ENCODE data around the gene QKI. TPM values are rescaled to one million over a fixed set of nuclear protein-coding genes. Genes with fewer than 3 reads are reported as not detected.

Gene QKI
- total and polyA plus RNA-seq, 2 donors (not counting 1 experiment from before 2014, with no cell fraction given), result 129 to 224 TPM

DNA sequence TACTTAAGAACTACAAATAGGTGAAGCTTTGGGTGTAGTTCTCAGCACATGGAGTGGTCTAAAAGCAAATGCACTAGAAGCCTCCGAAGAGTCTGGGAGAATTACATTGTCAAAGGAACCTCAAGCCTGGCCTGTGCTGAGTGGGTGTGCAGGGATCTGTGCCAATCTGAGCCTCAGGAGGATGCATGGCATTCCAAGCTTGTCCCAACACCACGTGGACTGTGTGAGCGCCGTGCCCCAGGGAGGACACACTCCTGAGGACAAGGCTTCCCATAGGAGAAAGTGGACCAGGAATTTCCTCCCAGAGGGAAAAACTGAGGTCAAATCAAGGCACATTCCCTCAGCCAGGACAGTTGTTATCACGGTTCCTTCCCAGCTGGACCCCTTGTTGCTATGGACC is 185.8 kb downstream of the QKI start:
- H4K20me1 ChIP-seq (ENCODE audit: control insufficient read depth, extremely low read depth, insufficient read depth, low read length), result no peaks in the 10 kb centered on the region
- no peak overlapping the region for H3K27ac ChIP-seq (ENCODE audit: insufficient read depth, low read length)
- no peaks in the 10 kb centered on the region for H3K79me2 ChIP-seq (ENCODE audit: control insufficient read depth, insufficient read depth, low read length)
- H3K36me3 ChIP-seq (ENCODE audit: control insufficient read depth, insufficient read depth, low read length), result no peaks in the 10 kb centered on the region
- no peak overlapping the region for H2AFZ ChIP-seq (ENCODE audit: low read length)
- no peak overlapping the region for H3K9ac ChIP-seq (ENCODE audit: insufficient read depth, low read length)
- H3K4me1 ChIP-seq (ENCODE audit: control insufficient read depth, extremely low read depth, insufficient read depth, low read length), result no peaks in the 10 kb centered on the region
- no peaks in the 10 kb centered on the region for H3K27me3 ChIP-seq (ENCODE audit: control insufficient read depth, insufficient read depth, low read length)
- TF ChIP-seq, protein P1, sequence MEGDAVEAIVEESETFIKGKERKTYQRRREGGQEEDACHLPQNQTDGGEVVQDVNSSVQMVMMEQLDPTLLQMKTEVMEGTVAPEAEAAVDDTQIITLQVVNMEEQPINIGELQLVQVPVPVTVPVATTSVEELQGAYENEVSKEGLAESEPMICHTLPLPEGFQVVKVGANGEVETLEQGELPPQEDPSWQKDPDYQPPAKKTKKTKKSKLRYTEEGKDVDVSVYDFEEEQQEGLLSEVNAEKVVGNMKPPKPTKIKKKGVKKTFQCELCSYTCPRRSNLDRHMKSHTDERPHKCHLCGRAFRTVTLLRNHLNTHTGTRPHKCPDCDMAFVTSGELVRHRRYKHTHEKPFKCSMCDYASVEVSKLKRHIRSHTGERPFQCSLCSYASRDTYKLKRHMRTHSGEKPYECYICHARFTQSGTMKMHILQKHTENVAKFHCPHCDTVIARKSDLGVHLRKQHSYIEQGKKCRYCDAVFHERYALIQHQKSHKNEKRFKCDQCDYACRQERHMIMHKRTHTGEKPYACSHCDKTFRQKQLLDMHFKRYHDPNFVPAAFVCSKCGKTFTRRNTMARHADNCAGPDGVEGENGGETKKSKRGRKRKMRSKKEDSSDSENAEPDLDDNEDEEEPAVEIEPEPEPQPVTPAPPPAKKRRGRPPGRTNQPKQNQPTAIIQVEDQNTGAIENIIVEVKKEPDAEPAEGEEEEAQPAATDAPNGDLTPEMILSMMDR (conservative IDR thresholded peaks at IDR 0.05 in 1 of 2, IDR thresholded peaks at IDR 0.05 in 1 of 2; ENCODE audit: low read depth in 1 of 2, low read length in 2 of 2), result no peak
- no peak for TF ChIP-seq EZH2 (IDR thresholded peaks at IDR 0.05; ENCODE audit: low read length, missing control alignments)
- H3K9me3 ChIP-seq (ENCODE audit: control insufficient read depth, insufficient read depth, low read depth, low read length), result no peaks in the 10 kb centered on the region
- H3K4me3 ChIP-seq (replicated peaks in 1 of 4; ENCODE audit: control extremely low read depth in 1 of 4, insufficient read depth in 1 of 4, low read depth in 3 of 4, low read length in 4 of 4), result no peak overlapping the region
- no peak overlapping the region for H3K4me2 ChIP-seq (ENCODE audit: extremely low read depth, insufficient read depth, low read length)
- DNase-seq (ENCODE audit: low read depth in 2 of 2), result peak in 1 of 2 donors; percentile 45

DNA sequence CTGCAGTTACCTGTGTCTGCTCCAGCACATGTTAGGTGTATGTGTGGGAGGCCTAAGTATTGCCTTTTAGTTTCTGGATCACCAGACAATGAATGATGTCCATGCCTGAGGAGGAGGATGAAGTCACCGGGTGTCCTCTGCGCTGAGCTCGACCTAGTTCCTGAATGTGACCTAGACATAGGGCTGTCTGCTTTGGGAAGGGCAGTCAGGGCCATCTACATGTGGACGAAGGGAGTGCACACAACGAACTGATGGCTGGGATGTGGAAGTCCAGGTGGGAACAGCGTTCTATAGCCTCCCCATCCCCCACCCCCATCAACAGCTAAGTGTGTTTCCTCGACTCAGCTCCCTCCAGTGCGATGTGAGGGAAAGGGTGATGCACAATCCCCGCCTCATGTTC is 186.3 kb downstream of the QKI start:
- H3K27me3 ChIP-seq (ENCODE audit: control insufficient read depth, insufficient read depth, low read length), result no peaks in the 10 kb centered on the region
- H3K4me1 ChIP-seq (ENCODE audit: control insufficient read depth, extremely low read depth, insufficient read depth, low read length), result no peaks in the 10 kb centered on the region
- DNase-seq (ENCODE audit: low read depth in 2 of 2), result no peak
- TF ChIP-seq, protein P1 (conservative IDR thresholded peaks at IDR 0.05 in 1 of 2, IDR thresholded peaks at IDR 0.05 in 1 of 2; ENCODE audit: low read depth in 1 of 2, low read length in 2 of 2), result no peak
- TF ChIP-seq EZH2 (IDR thresholded peaks at IDR 0.05; ENCODE audit: low read length, missing control alignments), result no peak
- H2AFZ ChIP-seq (ENCODE audit: low read length), result no peak overlapping the region
- H3K36me3 ChIP-seq (ENCODE audit: control insufficient read depth, insufficient read depth, low read length), result no peaks in the 10 kb centered on the region
- no peak overlapping the region for H3K4me3 ChIP-seq (replicated peaks in 1 of 4; ENCODE audit: control extremely low read depth in 1 of 4, insufficient read depth in 1 of 4, low read depth in 3 of 4, low read length in 4 of 4)
- no peak overlapping the region for H3K27ac ChIP-seq (ENCODE audit: insufficient read depth, low read length)
- no peak overlapping the region for H3K4me2 ChIP-seq (ENCODE audit: extremely low read depth, insufficient read depth, low read length)
- H3K9ac ChIP-seq (ENCODE audit: insufficient read depth, low read length), result no peak overlapping the region
- no peaks in the 10 kb centered on the region for H4K20me1 ChIP-seq (ENCODE audit: control insufficient read depth, extremely low read depth, insufficient read depth, low read length)
- H3K79me2 ChIP-seq (ENCODE audit: control insufficient read depth, insufficient read depth, low read length), result no peaks in the 10 kb centered on the region
- no peaks in the 10 kb centered on the region for H3K9me3 ChIP-seq (ENCODE audit: control insufficient read depth, insufficient read depth, low read depth, low read length)

DNA sequence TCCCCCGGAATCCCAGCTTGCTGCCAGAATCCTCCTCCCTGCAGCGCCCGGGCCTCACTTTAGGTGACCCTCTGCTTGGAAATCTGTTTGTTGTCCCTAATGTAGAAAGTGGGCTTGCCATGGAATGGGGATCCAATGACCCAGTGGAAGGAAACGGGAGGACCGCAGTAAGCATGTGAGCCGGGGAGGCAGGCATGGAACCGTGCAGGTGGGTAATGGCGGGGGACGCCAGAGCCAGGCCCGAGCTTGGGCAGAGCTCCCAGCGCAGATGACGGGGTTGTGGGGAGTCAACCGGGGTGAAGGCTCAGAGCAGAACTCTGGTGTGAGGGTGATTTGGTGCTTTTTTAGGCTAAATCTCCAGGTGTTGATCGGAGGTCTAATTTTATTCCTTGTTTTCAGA is 188.3 kb downstream of the QKI start:
- H3K36me3 ChIP-seq (ENCODE audit: control insufficient read depth, insufficient read depth, low read length), result no peaks in the 10 kb centered on the region
- H2AFZ ChIP-seq (ENCODE audit: low read length), result no peak overlapping the region
- no peak overlapping the region for H3K9ac ChIP-seq (ENCODE audit: insufficient read depth, low read length)
- no peak overlapping the region for H3K4me3 ChIP-seq (replicated peaks in 1 of 4; ENCODE audit: control extremely low read depth in 1 of 4, insufficient read depth in 1 of 4, low read depth in 3 of 4, low read length in 4 of 4)
- no peaks in the 10 kb centered on the region for H4K20me1 ChIP-seq (ENCODE audit: control insufficient read depth, extremely low read depth, insufficient read depth, low read length)
- no peak for TF ChIP-seq EZH2 (IDR thresholded peaks at IDR 0.05; ENCODE audit: low read length, missing control alignments)
- TF ChIP-seq, protein P1 (conservative IDR thresholded peaks at IDR 0.05 in 1 of 2, IDR thresholded peaks at IDR 0.05 in 1 of 2; ENCODE audit: low read depth in 1 of 2, low read length in 2 of 2), result no peak
- H3K27me3 ChIP-seq (ENCODE audit: control insufficient read depth, insufficient read depth, low read length), result no peaks in the 10 kb centered on the region
- no peak for DNase-seq (ENCODE audit: low read depth in 2 of 2)
- H3K27ac ChIP-seq (ENCODE audit: insufficient read depth, low read length), result no peak overlapping the region
- H3K79me2 ChIP-seq (ENCODE audit: control insufficient read depth, insufficient read depth, low read length), result no peaks in the 10 kb centered on the region
- H3K9me3 ChIP-seq (ENCODE audit: control insufficient read depth, insufficient read depth, low read depth, low read length), result no peaks in the 10 kb centered on the region
- H3K4me1 ChIP-seq (ENCODE audit: control insufficient read depth, extremely low read depth, insufficient read depth, low read length), result no peaks in the 10 kb centered on the region
- H3K4me2 ChIP-seq (ENCODE audit: extremely low read depth, insufficient read depth, low read length), result no peak overlapping the region
